Neural crest cell (in vitro differentiated cells): ENCODE results near the gene GTF2I. TPM values are rescaled to one million over a fixed set of nuclear protein-coding genes. Genes with fewer than 3 reads are reported as not detected.
"Not testable (repeated sequence)": the region's sequence is repeated elsewhere in the genome, so short reads cannot be mapped to it uniquely, and the experiment has no call there.

Experiments used
- DNase-seq: peaks from one replicate; pipeline ENCODE4 v3.0.0; 2021; ENCODE audit warnings: low read depth, mixed read lengths, low spot score
- H3K27ac Mint-ChIP-seq: one replicate; pipeline ENCODE4 v1.8.0; 2021; ENCODE audit warnings: mild to moderate bottlenecking, mixed read lengths; ENCODE audit not compliant: unreplicated experiment
- H3K27me3 Mint-ChIP-seq: 2 replicates; pipeline ENCODE4 v1.8.0; 2021; ENCODE audit warnings: low read depth, mild to moderate bottlenecking, mixed read lengths
- H3K36me3 Mint-ChIP-seq: 2 replicates; pipeline ENCODE4 v1.8.0; 2021; ENCODE audit warnings: low read depth, mild to moderate bottlenecking, mixed read lengths
- H3K4me1 Mint-ChIP-seq: 2 replicates; pipeline ENCODE4 v1.8.0; 2021; ENCODE audit warnings: mixed read lengths
- H3K4me3 Mint-ChIP-seq: one replicate; pipeline ENCODE4 v1.8.0; 2021; ENCODE audit warnings: mild to moderate bottlenecking, mixed read lengths
- H3K9me3 Mint-ChIP-seq: 2 replicates; pipeline ENCODE4 v1.8.0; 2021; ENCODE audit warnings: mixed read lengths
- total RNA-seq: library from RNA; stranded (reverse); gene quantifications from 2 replicates; pipeline ENCODE4 v1.2.1, GENCODE V29; 2021
- TF ChIP-seq, protein P1 (sequence below): fragments of 200-600 bp; sonication (generic); conservative IDR thresholded peaks from 2 replicates; pipeline ENCODE4 v1.5.0; 2021; ENCODE audit warnings: antibody characterized with exemption, mild to moderate bottlenecking

The GTF2I gene
- total RNA-seq, 1 donor from 2014 or later, result 396 TPM

DNA sequence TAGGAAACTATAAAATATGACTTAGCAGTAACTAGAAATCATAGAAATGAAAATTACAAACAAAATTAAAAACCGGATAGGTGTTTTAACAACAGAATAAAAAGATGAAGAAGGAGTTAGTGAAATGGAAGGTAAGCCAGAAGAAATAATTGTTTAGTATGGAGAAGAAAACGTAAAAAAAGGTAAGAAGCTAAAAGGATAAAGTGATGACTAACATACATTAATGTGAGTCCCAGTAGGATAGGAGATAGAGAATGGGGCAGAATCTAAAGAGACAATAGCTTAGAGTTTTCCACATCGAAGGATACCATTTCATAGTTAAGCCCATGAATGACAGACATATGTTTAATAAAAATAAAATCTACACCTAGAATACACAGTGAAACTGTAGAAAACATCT, 25.3 kb downstream of the GTF2I start:
- no peak overlapping the region for H3K27ac Mint-ChIP-seq
- no peak overlapping the region for H3K4me3 Mint-ChIP-seq
- peaks cover 4% of the 10 kb centered on the region for H3K4me1 Mint-ChIP-seq
- H3K9me3 Mint-ChIP-seq, result no peaks in the 10 kb centered on the region
- peaks cover 28% of the 10 kb centered on the region for H3K36me3 Mint-ChIP-seq
- DNase-seq, result no peak
- TF ChIP-seq, protein P1, sequence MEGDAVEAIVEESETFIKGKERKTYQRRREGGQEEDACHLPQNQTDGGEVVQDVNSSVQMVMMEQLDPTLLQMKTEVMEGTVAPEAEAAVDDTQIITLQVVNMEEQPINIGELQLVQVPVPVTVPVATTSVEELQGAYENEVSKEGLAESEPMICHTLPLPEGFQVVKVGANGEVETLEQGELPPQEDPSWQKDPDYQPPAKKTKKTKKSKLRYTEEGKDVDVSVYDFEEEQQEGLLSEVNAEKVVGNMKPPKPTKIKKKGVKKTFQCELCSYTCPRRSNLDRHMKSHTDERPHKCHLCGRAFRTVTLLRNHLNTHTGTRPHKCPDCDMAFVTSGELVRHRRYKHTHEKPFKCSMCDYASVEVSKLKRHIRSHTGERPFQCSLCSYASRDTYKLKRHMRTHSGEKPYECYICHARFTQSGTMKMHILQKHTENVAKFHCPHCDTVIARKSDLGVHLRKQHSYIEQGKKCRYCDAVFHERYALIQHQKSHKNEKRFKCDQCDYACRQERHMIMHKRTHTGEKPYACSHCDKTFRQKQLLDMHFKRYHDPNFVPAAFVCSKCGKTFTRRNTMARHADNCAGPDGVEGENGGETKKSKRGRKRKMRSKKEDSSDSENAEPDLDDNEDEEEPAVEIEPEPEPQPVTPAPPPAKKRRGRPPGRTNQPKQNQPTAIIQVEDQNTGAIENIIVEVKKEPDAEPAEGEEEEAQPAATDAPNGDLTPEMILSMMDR, result no peak
- no peaks in the 10 kb centered on the region for H3K27me3 Mint-ChIP-seq

- no peaks in the 10 kb centered on the region for H3K9me3 Mint-ChIP-seq
Observed at GRCh38 chr7:74683799-74684198, 26.3 kb downstream of the GTF2I start.

GRCh38 chr7:74684473-74684872, 27.0 kb downstream of the GTF2I start:
- Mint-ChIP-seq H3K4me1 (no peaks in the 10 kb centered on the region), H3K4me3 (no peak overlapping the region), H3K27ac (no peak overlapping the region), H3K27me3 (no peaks in the 10 kb centered on the region), H3K36me3 (peaks cover 31% of the 10 kb centered on the region), H3K9me3 (no peaks in the 10 kb centered on the region)
- DNase-seq, result no peak
- TF ChIP-seq, protein P1, result no peak

More at GRCh38 chr7:74683799-74684198, 26.3 kb downstream of the GTF2I start:
- no peaks in the 10 kb centered on the region for H3K27me3 Mint-ChIP-seq
- no peak for DNase-seq
- TF ChIP-seq, protein P1, result no peak
- H3K36me3 Mint-ChIP-seq, result peaks cover 28% of the 10 kb centered on the region
- H3K4me1 Mint-ChIP-seq, result no peaks in the 10 kb centered on the region
- H3K4me3 Mint-ChIP-seq, result no peak overlapping the region
- no peak overlapping the region for H3K27ac Mint-ChIP-seq

DNA sequence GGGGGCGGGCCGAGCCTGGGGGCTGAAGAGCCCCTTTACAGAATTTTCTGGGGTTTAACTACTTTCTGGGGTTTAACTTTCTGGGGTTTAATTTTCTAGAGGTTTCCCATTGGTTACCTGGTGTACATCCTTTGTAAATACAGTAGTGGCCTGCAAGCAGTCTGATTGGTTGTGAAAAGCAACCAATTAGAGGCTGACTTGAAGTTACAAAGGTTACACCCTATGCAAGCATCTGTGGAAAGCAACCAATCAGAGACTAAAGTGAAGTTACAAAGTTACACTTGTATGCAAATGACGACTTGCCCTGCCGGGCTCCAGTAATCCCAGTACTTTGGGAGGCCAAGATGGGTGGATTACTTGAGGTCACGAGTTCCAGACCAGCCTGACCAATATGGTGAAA, 27.4 kb downstream of the GTF2I start:
- peaks cover 31% of the 10 kb centered on the region for H3K36me3 Mint-ChIP-seq
- no peak overlapping the region for H3K27ac Mint-ChIP-seq
- no peaks in the 10 kb centered on the region for H3K27me3 Mint-ChIP-seq
- H3K9me3 Mint-ChIP-seq, result no peaks in the 10 kb centered on the region
- TF ChIP-seq, protein P1, result no peak
- H3K4me3 Mint-ChIP-seq, result no peak overlapping the region
- DNase-seq, result no peak
- H3K4me1 Mint-ChIP-seq, result no peaks in the 10 kb centered on the region

GRCh38 chr7:74690474-74690873, 33.0 kb downstream of the GTF2I start:
- Mint-ChIP-seq H3K4me3 (no peak overlapping the region), H3K36me3 (peaks cover 51% of the 10 kb centered on the region), H3K27me3 (no peaks in the 10 kb centered on the region), H3K27ac (no peak overlapping the region), H3K9me3 (no peaks in the 10 kb centered on the region), H3K4me1 (no peaks in the 10 kb centered on the region)
- TF ChIP-seq, protein P1, result no peak
- no peak for DNase-seq

- H3K36me3 Mint-ChIP-seq, result peaks cover 39% of the 10 kb centered on the region
- H3K27ac Mint-ChIP-seq, result not testable (repeated sequence)
Observed at GRCh38 chr7:74704419-74704818, 46.9 kb downstream of the GTF2I start.

More at GRCh38 chr7:74704419-74704818, 46.9 kb downstream of the GTF2I start:
- H3K4me1 Mint-ChIP-seq, H3K4me3 Mint-ChIP-seq, H3K9me3 Mint-ChIP-seq, DNase-seq, H3K27me3 Mint-ChIP-seq: not testable (repeated sequence)
